NCI-H128 (cell line): ENCODE results near the gene SNORC.

Source experiments
- DNase-seq: peaks from one replicate; lab custom pipeline; 2025; ENCODE audit not compliant: unreplicated experiment; lab: John Stamatoyannopoulos, UW

The SNORC gene

DNA sequence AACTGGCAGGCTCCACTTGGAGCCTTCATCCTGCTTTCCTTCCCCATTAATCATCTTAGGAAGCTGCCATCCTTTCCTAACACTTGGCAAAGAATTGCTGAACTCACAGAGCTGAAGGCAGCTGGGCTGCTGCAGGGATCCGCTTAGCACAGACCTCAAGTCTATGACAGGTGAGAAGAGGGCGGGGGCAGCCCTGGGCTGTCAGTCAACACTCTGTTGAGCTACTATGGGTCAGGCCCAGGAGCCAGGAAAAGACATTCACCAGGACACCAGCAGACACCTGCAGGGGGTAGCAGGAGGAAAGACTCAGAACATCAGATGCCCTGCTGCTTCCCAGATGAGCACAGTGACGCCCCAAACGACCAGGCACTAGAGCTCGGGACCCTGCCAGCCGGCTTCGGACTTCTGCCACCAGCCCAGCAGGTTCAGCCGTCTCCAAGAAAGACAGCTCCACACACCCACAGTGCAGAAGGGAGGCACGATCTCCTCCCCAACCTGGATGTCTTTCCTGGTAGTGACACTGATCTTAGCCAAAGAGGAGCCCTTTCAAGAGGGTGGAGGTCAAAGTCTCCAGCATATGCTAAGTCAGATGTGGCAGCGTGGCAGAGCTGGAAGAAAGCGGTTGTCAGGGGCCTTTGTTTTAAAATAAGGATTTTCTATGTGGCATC is 55.2 kb downstream of the SNORC start:
- no peak for DNase-seq

DNA sequence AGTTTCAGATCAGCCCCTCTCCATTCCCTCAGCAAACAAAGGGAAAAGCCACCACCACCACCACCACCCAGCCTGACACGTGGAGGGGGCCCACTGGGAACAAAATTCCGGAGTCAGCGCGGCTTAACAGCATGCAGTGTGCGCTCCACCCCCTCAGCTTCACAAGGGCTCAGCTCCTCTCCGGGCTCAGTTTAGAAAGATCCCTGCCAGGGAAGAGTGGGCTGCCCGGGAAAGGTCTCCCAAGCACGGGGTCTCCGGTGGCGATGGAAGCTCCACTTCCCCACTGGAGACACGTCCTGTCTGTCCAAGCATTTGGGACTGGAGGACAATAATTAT is 55.7 kb downstream of the SNORC start:
- DNase-seq: no peak

DNA sequence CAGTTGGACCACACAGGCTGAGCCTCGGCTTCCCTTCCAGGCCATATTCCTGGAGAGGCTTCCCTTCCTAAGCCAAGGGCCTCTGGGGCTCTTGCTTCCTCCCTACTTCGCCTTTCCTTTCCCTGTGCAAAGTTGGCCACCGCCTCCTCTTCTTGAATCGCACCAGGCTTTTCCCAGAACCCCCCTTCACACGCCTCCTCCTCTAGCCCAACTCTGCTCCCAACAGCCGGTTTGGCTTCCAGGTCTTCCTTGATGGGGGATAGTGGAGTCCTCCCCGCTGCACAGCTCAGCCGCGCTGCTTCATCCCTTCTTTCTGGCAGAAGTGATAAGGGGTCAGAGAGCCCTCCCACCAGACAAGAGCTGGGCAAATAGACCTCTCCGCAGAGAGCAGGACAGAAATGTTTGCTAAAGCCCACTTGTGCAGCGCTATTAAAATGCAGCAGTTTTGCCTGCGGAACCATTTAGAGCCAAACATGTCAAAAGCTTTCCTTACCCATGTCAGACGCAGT is 56.4 kb downstream of the SNORC start:
- DNase-seq: no peak

DNA sequence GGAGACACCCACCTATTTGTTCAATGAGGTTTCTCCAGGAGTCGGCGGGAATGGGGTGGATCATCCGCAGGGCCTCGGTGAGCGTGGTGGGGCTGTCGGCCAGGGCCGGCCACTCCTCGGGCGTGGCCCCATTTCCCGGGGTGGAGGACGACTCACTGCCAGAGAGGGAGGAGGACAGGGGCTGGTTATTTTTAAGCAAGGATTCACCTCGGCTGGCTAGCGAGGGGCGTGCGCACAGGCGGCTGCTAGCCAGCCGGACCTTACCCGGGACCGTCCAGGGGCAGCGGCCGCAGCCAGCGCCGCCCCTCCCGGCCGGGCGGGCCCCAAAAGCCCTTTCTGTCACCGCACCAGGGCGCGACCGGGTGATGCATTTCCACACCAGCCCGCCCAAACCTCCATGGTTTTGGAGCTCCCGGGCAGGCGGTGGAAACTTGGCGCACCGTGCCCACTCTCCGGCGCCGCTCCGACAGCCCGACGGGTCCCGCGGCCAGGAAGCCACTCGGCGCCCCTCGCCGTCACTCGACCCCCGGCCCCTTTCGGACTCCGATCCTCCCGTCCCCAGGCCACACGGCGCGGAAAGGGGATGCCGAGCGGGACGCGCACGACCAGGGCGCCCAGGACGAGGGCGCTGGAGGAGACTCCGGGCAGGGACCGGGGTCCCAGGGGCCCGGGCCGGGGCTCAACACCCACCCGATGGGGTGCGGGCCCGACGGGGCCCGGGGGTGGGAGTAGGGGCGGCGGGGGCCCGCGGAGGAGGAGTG is 57.1 kb downstream of the SNORC start:
- no peak for DNase-seq

DNA sequence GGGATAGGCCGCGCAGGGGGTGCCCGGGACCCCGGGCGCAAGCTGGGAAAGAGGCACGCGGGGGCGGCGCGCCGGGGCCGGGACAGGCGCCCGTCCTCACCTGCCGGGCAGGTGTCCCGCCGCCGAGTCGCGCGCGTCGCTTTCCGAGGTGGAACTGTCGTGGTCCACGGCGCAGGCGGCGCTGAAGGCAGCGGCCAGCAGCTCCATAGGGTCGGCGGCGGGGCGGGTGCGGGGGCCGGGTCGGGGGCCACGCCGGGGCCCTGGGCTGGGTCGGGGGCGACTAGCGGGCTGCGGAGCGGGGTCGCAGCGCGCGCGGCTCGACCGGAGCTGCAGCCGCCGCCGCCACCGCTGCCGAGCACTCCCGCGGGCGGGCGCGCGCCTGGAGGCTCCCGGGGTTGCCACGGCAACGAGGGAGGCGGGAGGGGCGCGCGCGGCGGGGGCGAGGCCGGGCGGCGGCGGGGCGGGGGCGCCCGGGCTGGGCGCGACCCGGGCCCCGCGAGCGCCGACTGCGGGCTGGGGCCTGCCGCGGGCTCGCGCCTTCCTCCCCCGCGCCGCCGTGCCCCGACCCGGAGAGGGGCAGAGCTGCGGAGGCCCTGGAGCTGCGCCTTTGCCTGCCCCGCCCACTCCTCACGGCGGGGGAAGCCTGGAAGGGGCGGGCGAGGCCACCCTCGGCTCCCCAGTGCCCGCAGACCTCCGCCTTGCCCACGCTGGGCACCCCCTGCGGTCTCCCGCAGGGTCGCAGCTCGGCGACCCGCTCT is 57.9 kb downstream of the SNORC start:
- no peak for DNase-seq
